Activated CD4-positive, alpha-beta T cell treated with anti-CD3 and anti-CD28 coated beads for 36 hours (primary cell): Measurements from ENCODE around the gene ASIC3. TPM values are rescaled to one million over a fixed set of nuclear protein-coding genes. Genes with fewer than 3 reads are reported as not detected.

Source experiments
- ATAC-seq: fragments of 200-7000 bp; cut with Tn5 transposase; one replicate; pipeline ENCODE4 v1.10.0; 2021; ENCODE audit warnings: mild to moderate bottlenecking, moderate library complexity
- CTCF ChIA-PET: fragments of 350-600 bp; sonication (Branson Sonifier 250); formaldehyde crosslinking; loops from one replicate; lab custom pipeline; 2021; ENCODE audit warnings: antibody characterized with exemption; lab: Charles Lee
- POLR2A ChIA-PET: fragments of 350-600 bp; sonication (Branson Sonifier 250); formaldehyde crosslinking; loops from one replicate; lab custom pipeline; 2021; ENCODE audit warnings: antibody characterized with exemption, inconsistent platforms; lab: Charles Lee
- DNase-seq: peaks from one replicate; pipeline ENCODE4 v3.0.0-alpha.2; 2020
- H3K27ac Mint-ChIP-seq: one replicate; pipeline ENCODE4 v1.8.0; 2021; ENCODE audit warnings: mixed read lengths
- H3K27me3 Mint-ChIP-seq: one replicate; pipeline ENCODE4 v1.8.0; 2021; ENCODE audit warnings: mixed read lengths
- H3K36me3 Mint-ChIP-seq: one replicate; pipeline ENCODE4 v1.8.0; 2021; ENCODE audit warnings: low read depth, mixed read lengths
- H3K4me1 Mint-ChIP-seq: one replicate; pipeline ENCODE4 v1.8.0; 2021; ENCODE audit warnings: mixed read lengths
- H3K4me3 Mint-ChIP-seq: one replicate; pipeline ENCODE4 v1.8.0; 2021; ENCODE audit warnings: mild to moderate bottlenecking, moderate library complexity, mixed read lengths
- H3K9me3 Mint-ChIP-seq: one replicate; pipeline ENCODE4 v1.8.0; 2021; ENCODE audit warnings: low read depth, mixed read lengths
- intact Hi-C, 2 experiments: fragments of 100-400 bp; cut with DNase I in 1 of 2; cut with micrococcal nuclease in 1 of 2; formaldehyde crosslinking; loops; one replicate each; pipeline versions ENCODE4 v1.14.2 to v1.15.1; 2022 to 2024; cut with DNase I, micrococcal nuclease
- total RNA-seq, 2 experiments: library from RNA; stranded (reverse); gene quantifications; one replicate each; pipeline ENCODE4 v1.2.3, GENCODE V29; 2021

Gene ASIC3
- total RNA-seq, 2 experiments from 2014 or later: 5.5 to 6.7 TPM

DNA sequence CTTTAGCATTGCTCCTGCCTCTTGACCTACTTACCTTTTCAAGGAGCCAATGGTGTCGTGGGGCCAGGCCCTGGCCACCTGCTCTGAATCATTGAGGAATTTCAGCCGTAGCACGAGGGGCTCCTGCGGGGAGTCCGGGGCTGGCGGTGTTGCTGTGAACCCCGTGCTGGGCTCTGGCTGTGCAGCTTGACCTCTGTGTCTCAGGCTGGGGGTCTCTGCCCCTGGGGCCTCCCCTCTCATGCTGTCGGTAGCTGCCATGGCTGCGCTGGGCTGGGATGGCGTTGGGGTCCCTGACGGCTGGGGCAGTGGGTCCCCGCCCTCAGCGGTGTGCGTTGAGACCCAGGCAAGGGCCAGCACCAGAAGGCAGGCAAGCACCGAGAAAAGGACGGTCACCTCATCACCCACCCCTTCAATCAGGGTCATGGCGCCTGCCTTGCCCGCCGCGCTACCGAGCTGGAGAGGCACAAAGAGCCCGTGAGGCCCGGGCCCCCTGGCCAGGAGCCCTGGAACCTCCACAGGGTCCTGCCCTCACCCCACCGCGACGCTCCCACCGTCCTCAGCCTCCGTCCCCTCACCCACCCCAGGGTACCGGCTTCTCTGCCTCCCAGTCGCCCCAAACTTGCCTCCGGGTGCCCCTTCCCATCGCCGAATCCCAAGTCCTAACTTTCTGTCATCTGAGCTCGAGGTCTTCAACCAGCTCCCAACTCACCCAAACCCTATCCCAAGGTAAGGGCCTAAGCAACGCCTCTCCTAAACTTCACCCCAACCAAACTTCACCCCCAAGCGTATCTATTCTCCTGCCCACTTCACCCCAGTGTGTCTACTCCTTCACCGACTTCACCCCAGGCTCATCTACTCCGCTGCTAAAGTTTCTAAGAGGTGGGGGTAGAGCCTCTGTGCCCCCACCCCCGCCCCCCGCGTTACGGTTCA, 34.1 kb downstream of the ASIC3 start:
- Mint-ChIP-seq H3K27me3 (peaks cover 7% of the 10 kb centered on the region), H3K9me3 (no peaks in the 10 kb centered on the region), H3K36me3 (peaks cover 17% of the 10 kb centered on the region), H3K4me1 (peaks cover 46% of the 10 kb centered on the region), H3K27ac (peak overlapping the region; percentile 94), H3K4me3 (peak overlapping the region; percentile 94)
- POLR2A ChIA-PET: no interaction called here
- intact Hi-C loops: loop anchor here (1.0 to 10.0 kb wide), 7 partner anchors 54 to 1368 kb away; partner anchors contain the start of genes ABCB8 (in 1 of the 2), ABCF2 (in 1 of the 2), GIMAP4 (in 1 of the 2) and GIMAP7 (in 1 of the 2)
- ATAC-seq (no peak), DNase-seq (no peak)
- CTCF ChIA-PET: interaction anchor here (0.6 to 1.2 kb wide), 3 partner anchors 12 to 567 kb away, joined by 3 read pairs; no protein-coding TSS in a partner anchor

DNA sequence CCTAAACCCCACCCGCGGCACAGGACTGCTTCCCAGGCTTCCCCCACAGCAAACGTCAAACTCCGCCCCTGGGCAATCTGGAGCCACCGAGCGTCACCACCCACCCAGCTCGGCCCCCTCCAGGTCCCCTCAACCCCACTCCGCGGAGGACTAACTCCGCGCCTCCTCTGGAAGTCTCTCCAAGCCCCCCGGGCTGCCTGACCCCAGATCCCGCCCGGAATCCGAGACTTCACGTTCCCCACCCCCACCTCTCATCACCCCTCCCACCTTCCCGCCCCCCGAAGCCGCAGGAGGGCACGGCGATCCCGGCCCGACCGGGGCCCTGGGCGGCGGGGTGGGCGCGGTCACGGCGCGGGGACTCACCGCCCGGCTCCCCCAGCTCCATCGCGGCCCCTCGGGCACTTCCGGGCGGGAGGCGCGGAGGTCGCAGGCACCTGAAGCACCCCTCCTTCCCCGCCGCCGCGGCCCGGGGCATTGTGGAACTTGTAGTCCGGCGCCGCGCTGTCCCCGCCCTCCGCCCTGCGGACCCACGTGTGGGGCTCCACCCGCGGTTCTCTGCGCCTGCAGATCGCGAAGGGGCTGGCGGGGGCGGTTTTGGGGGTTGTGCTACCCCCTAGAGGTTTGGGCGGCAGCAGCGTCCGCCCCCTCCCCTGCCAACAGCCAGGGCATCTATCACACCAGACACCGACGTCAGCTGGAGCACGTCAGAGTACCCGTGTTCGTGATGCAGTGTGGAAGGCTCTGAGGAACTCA, 34.9 kb downstream of the ASIC3 start, which contains the start of gene TMUB1:
Gene TMUB1 (minus strand): TSS at position 423 of the 753 bp plus-strand sequence. CDS start 930 bp downstream, outside the sequence.
- ChIA-PET CTCF (interaction anchor here (0.6 to 1.2 kb wide), 4 partner anchors 11 to 568 kb away, joined by 3 read pairs; no protein-coding TSS in a partner anchor), POLR2A (no interaction called here)
- H3K27ac Mint-ChIP-seq: peak within 1 kb of the TSS; percentile 94
- H3K4me3 Mint-ChIP-seq: peak within 1 kb of the TSS; percentile 94
- ATAC-seq (peak; percentile 57), DNase-seq (peak; percentile 90)
- peaks cover 48% of the 10 kb centered on the region for H3K4me1 Mint-ChIP-seq
- H3K36me3 Mint-ChIP-seq: peaks cover 13% of the 10 kb centered on the region
- no peaks in the 10 kb centered on the region for H3K9me3 Mint-ChIP-seq
- intact Hi-C loops: loop anchor here (1.0 to 10.0 kb wide), 7 partner anchors 55 to 1368 kb away; partner anchors contain the start of genes ABCB8 (in 1 of the 2), ABCF2 (in 1 of the 2), GIMAP4 (in 1 of the 2) and GIMAP7 (in 1 of the 2)
- H3K27me3 Mint-ChIP-seq: peaks cover 7% of the 10 kb centered on the region

DNA sequence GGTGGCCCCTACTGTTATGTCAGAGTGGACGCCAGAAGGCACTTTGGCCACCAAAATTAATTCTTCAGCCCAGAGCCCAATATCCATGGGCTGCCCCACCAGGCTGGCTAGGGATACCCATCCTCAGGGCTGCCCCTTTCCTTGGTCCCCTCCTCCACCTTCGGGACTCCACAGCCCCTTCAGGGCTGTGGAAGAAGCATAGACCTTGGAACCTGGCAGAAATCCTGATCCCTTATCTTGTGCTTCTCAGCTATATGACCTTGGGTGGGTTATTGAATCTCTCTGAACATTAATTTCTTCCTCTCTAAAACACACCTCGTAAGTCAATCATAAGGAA, 35.5 kb downstream of the ASIC3 start:
- no peak overlapping the region for H3K27ac Mint-ChIP-seq
- intact Hi-C loops: loop anchor here (1.0 to 10.0 kb wide), 7 partner anchors 55 to 1369 kb away; partner anchors contain the start of genes ABCB8 (in 1 of the 2), ABCF2 (in 1 of the 2), GIMAP4 (in 1 of the 2) and GIMAP7 (in 1 of the 2)
- peaks cover 7% of the 10 kb centered on the region for H3K27me3 Mint-ChIP-seq
- ATAC-seq (no peak), DNase-seq (no peak)
- H3K9me3 Mint-ChIP-seq: no peaks in the 10 kb centered on the region
- CTCF ChIA-PET: interaction anchor here (0.6 to 1.9 kb wide), 4 partner anchors 10 to 360 kb away, joined by 3 to 6 read pairs (median 4); no protein-coding TSS in a partner anchor
- H3K36me3 Mint-ChIP-seq: peaks cover 12% of the 10 kb centered on the region
- POLR2A ChIA-PET: no interaction called here
- H3K4me1 Mint-ChIP-seq: peaks cover 48% of the 10 kb centered on the region
- peak overlapping the region; percentile 94 for H3K4me3 Mint-ChIP-seq

DNA sequence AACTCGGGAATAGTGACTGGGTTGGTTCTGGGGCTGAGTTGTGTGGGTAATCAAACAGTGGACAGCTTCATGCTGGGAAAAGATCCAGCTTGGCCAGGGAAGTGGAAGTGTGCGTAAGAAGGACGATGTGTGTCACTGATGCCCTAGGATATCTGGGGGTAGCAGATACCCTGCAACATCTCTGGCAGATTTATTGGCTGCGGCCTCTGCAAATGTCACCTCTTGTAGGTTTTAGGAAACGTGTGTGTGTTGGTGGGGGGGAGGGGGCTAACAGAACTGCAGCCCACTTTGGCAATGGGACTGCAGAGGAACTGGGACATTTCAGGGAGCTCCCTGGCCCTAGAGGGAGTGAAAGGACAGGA, 37.0 kb downstream of the ASIC3 start:
- H3K36me3 Mint-ChIP-seq: peaks cover 4% of the 10 kb centered on the region
- no peaks in the 10 kb centered on the region for H3K9me3 Mint-ChIP-seq
- DNase-seq (no peak), ATAC-seq (no peak)
- peaks cover 7% of the 10 kb centered on the region for H3K27me3 Mint-ChIP-seq
- peak overlapping the region; percentile 77 for H3K4me3 Mint-ChIP-seq
- ChIA-PET POLR2A (interaction anchor here (1.0 kb wide), 1 partner anchor 93 kb away, joined by 3 read pairs; no protein-coding TSS in a partner anchor), CTCF (interaction anchor here (0.6 to 1.9 kb wide), 11 partner anchors 9 to 1611 kb away, joined by 3 to 5 read pairs (median 4); partner anchors contain the start of gene SLC4A2)
- peak overlapping the region; percentile 58 for H3K27ac Mint-ChIP-seq
- H3K4me1 Mint-ChIP-seq: peaks cover 43% of the 10 kb centered on the region
- intact Hi-C loops: loop anchor here in 1 of 2 experiments (10.0 kb wide), 2 partner anchors 571 to 1371 kb away; partner anchors contain the start of gene GIMAP7

DNA sequence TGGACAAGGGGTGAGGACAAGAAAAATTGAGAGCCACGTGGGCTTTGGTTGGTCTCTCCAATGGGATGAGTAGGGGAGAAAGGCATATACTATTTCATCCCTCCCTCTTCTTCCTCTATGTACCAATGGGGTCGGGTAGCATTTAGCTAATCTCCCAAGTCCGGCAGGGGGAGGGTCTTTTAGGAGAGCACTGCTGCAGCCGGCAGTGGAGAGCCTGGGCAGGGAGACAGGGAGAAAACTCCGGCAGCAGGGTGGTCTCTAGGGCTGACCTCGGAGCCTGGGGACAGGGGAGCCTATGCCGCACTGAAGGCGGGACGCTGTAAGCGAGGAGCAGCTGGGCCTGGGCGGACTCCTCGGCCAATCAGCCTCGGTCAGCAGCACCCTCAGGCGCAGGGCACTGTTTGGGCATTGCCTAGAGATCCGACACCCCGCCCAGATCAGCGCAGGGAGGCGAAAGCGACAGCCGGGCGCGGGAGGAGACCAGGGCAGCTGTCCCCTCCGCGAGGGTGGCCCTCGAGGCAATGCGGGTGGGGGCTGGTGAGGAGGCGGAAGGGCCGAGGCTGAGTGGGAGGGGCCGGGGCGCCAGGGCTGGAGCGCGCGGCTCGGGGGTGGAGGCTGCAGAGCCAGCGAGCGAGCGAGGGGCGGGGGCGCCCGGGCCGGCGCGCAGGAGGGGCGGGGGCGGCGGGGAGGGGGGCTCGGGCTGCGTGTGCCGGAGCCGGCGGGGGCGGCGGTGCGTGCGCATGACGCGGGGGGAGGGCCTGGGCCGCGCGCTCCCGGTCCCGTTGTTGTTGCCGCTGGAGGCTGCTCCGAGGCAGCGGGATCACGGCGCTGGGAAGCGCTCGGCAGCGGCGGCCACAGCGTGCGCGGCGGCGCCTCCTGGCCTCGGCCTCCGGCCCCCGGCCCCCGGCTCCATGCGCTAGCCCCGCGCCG, 37.6 kb downstream of the ASIC3 start, which contains the start of gene AGAP3:
Gene AGAP3 (plus strand): TSS at position 785 of the 930 bp plus-strand sequence. CDS start 267 bp downstream, outside the sequence.
- ATAC-seq (peak; percentile 8), DNase-seq (peak; percentile 73)
- Mint-ChIP-seq H3K36me3 (peaks cover 4% of the 10 kb centered on the region), H3K27ac (peak within 1 kb of the TSS; percentile 84), H3K4me3 (peak within 1 kb of the TSS; percentile 81), H3K4me1 (peaks cover 43% of the 10 kb centered on the region), H3K27me3 (peaks cover 7% of the 10 kb centered on the region), H3K9me3 (no peaks in the 10 kb centered on the region)
- intact Hi-C loops: loop anchor here in 1 of 2 experiments (2.0 to 10.0 kb wide), 3 partner anchors 67 to 1371 kb away; partner anchors contain the start of gene GIMAP7
- ChIA-PET CTCF (interaction anchor here (0.6 to 1.9 kb wide), 10 partner anchors 8 to 1612 kb away, joined by 3 to 5 read pairs (median 4); partner anchors contain the start of gene SLC4A2), POLR2A (interaction anchor here (1.0 kb wide), 1 partner anchor 94 kb away, joined by 3 read pairs; no protein-coding TSS in a partner anchor)

DNA sequence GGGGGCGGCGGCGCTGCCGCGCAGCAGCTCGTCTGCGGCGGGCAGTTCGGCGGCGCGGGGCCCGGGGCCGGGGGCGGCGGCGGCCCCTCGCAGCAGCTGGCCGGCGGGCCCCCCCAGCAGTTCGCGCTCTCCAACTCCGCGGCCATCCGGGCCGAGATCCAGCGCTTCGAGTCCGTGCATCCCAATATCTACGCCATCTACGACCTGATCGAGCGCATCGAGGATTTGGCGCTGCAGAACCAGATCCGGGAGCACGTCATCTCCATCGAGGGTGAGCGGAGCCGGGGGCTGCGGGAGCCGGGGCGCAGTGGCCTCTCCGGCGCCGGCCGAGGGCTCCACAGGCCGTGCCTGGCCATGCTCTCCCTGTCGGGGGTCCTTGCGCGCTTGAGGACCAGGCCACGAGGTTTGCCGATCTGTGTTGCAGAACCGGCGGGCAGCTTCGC, 38.5 kb downstream of the ASIC3 start:
- ATAC-seq (no peak), DNase-seq (peak; percentile 65)
- ChIA-PET POLR2A (no interaction called here), CTCF (interaction anchor here (0.5 kb wide), 1 partner anchor 67 kb away, joined by 3 read pairs; no protein-coding TSS in a partner anchor)
- intact Hi-C loops: loop anchor here in 1 of 2 experiments (1.0 to 10.0 kb wide), 5 partner anchors 24 to 1372 kb away; partner anchors contain the start of genes ABCB8 and GIMAP7
- Mint-ChIP-seq H3K27ac (peak overlapping the region; percentile 84), H3K36me3 (peaks cover 4% of the 10 kb centered on the region), H3K4me1 (peaks cover 38% of the 10 kb centered on the region), H3K4me3 (peak overlapping the region; percentile 81), H3K9me3 (no peaks in the 10 kb centered on the region), H3K27me3 (peaks cover 7% of the 10 kb centered on the region)

DNA sequence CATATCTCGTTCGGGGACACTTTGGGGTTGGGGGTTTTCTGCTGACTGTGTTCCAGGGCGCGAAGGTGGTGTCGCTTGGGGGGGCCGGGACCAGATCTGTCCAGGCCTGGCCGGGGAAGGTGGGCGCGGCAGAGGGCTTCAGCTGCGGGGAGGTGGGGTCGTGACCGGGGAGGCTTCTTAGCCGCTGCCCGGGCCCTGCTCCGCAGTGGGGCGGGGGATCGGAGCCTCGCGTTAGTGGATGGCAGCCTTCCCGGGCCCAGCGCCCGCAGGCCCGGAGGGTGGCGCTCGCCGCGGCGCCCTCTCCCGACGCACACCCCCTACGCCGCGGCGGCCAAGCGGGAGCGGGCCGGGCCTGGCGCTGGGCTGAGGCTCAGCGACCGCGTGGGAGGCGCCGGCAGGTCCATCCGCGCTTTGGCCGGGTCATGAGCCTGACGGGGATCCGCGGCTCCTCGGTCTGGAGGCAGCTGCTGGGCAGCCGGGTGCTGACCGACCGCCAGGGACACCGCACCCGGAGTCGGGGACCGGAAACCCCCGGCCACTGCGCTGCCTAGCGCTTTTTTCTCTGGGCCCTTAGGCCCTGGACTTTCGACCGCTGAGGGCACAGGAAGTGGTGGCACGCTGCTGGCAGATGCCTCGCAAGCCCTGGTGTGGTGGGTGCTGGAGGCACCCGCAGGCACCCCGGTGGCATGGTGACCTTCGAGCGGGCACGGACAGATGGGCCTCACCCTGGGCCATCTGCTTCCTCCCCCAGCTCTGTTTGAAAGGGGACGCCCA, 39.1 kb downstream of the ASIC3 start:
- ChIA-PET POLR2A (no interaction called here), CTCF (interaction anchor here (0.5 to 1.5 kb wide), 5 partner anchors 9 to 157 kb away, joined by 3 to 6 read pairs (median 4); partner anchors contain the start of gene ABCB8)
- no peaks in the 10 kb centered on the region for H3K9me3 Mint-ChIP-seq
- H3K36me3 Mint-ChIP-seq: peaks cover 4% of the 10 kb centered on the region
- peak; percentile 63 for DNase-seq
- ATAC-seq: peak; percentile 37
- H3K27ac Mint-ChIP-seq: peak overlapping the region; percentile 84
- peaks cover 33% of the 10 kb centered on the region for H3K4me1 Mint-ChIP-seq
- H3K27me3 Mint-ChIP-seq: peaks cover 7% of the 10 kb centered on the region
- intact Hi-C loops: loop anchor here in 1 of 2 experiments (1.0 to 10.0 kb wide), 5 partner anchors 24 to 1373 kb away; partner anchors contain the start of genes ABCB8 and GIMAP7
- peak overlapping the region; percentile 81 for H3K4me3 Mint-ChIP-seq

DNA sequence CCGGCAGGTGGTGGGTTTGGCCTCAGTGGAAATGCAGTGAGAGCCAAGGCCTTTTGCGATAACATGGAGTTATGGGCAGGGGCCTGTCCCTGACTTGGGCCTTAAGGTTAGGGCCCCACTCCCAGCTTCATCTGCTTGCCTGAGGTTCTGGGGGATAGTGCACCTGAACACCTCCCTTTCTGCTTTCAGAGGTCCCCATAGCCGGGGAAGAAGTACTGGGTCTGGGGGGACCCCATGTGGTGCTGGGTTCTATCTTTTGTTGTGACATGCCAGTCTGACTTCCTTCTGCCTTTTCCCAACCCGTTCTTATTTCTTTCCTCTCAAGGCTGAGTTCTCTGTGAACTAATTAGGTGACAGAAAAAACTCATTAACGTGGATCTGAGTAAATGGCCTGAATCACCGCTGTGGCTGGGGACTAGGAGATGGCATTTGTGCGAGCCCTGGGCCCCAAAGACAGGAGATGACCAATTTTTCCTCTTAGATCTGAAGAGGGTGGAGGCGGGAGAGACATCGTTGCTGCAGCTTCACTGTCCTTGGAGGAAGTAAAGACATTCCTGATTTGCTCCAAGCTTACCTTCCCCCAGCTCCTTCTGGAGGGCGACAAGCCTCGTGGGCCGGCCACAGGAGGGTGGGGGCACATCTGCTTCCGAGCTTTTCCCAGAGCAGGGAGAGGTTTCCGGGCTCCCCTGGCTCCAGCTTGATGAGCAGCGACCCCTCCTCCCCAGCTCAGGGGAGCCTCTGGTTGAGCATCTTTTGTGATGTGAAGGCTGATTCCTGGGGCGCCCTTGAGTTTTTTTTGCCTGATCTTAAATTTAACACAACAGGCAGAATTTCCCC, 39.9 kb downstream of the ASIC3 start:
- intact Hi-C loops: loop anchor here in 1 of 2 experiments (10.0 kb wide), 2 partner anchors 573 to 1373 kb away; partner anchors contain the start of gene GIMAP7

More for the DNA sequence above, 39.9 kb downstream of the ASIC3 start:
- Mint-ChIP-seq H3K9me3 (no peaks in the 10 kb centered on the region), H3K4me3 (peak overlapping the region; percentile 81), H3K4me1 (peaks cover 29% of the 10 kb centered on the region), H3K27ac (peak overlapping the region; percentile 24), H3K27me3 (peaks cover 7% of the 10 kb centered on the region), H3K36me3 (no peaks in the 10 kb centered on the region)
- ChIA-PET CTCF (interaction anchor here (0.6 to 2.6 kb wide), 10 partner anchors 8 to 156 kb away, joined by 3 to 17 read pairs (median 4); partner anchors contain the start of gene ABCB8), POLR2A (no interaction called here)
- no peak for ATAC-seq
- no peak for DNase-seq
